Skeletal muscle tissue (tissue), 4 donors: ENCODE measurements around the gene KRTAP10-1. TPM values are rescaled to one million over a fixed set of nuclear protein-coding genes. Genes with fewer than 3 reads are reported as not detected.
"Not testable (repeated sequence)": the region's sequence is repeated elsewhere in the genome, so short reads cannot be mapped to it uniquely, and the experiment has no call there.

ENCODE experiments used
- H3K27ac ChIP-seq: one replicate; pipeline ENCODE4 v1.7.0; 2013; ENCODE audit warnings: mild to moderate bottlenecking, low read depth, low read length, inconsistent platforms
- H3K27me3 ChIP-seq, 3 donors: one replicate each; pipeline ENCODE4 v1.7.0; 2013; ENCODE audit warnings: low read length in 3 of 3; ENCODE audit not compliant: control insufficient read depth in 3 of 3, insufficient read depth in 3 of 3
- H3K36me3 ChIP-seq, 3 donors: one replicate each; pipeline ENCODE4 v1.7.0; 2013; ENCODE audit warnings: low read length in 3 of 3; ENCODE audit not compliant: control insufficient read depth in 3 of 3, insufficient read depth in 3 of 3
- H3K4me1 ChIP-seq, 3 donors: one replicate each; pipeline ENCODE4 v1.7.0; 2013; ENCODE audit warnings: low read length in 3 of 3, mild to moderate bottlenecking in 3 of 3; ENCODE audit not compliant: control insufficient read depth in 3 of 3, insufficient read depth in 3 of 3
- H3K4me3 ChIP-seq, 3 donors: one replicate each; pipeline ENCODE4 v1.7.0; 2013; ENCODE audit warnings: low read length in 3 of 3
- H3K9ac ChIP-seq, 3 donors: one replicate each; pipeline ENCODE4 v1.7.0; 2013; ENCODE audit warnings: low read length in 3 of 3, mild to moderate bottlenecking in 3 of 3, moderate library complexity in 2 of 3, low read depth in 1 of 3
- H3K9me3 ChIP-seq, 3 donors: one replicate each; pipeline ENCODE4 v1.7.0; 2013; ENCODE audit warnings: low read length in 3 of 3; ENCODE audit not compliant: control insufficient read depth in 3 of 3
- total RNA-seq: library from RNA; depleted of rRNA; stranded (reverse); fragments of >200 nt; gene quantifications from one replicate; pipeline ENCODE4 v1.2.3, GENCODE V29; 2014
- donor health status: Osteomylitis.

Gene KRTAP10-1
- total RNA-seq, 1 donor from 2014 or later = not detected

DNA sequence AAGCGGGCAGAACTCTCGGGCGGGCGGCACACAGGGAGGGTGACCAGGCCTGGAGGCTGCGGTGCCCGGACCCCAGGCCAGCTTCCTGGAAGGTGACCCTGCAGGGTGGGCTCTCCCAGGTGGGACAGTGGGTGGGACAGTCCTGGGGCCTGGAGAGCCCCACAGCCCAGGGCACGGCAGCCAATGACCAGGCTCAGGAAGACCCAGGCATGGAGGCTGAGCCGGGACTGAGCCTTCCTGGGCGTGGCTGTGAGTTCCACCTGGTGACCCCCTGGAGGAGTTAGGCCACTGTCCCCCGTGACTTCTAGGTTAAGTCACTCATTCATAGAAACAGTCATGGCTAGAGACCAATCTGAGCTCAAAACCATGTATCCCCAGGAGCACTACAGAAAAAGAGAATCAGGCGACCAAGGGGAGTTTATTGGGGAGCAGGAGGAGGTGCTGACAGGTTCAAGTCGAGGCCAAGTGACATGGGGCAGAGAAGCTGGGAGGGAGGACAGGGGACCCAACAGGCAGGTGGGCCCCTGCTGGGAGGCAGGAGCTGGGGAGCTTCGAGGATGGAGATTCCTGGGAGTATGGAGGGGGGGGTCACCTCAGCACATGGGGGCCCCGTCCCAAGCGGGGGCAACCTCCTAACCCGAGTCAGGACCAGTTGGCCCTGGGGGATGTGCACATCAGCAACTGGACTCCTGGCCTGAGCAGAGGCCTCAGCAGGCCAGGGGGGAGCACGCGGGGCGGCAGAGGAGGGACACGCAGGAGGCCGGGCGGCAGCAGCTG is 39.2 kb upstream of the KRTAP10-1 start:
- Histone ChIP-seq H3K27me3 (peaks cover 10 to 39% (median 34%) of the 10 kb centered on the region in 3 donors), H3K4me1 (no peaks in the 10 kb centered on the region), H3K36me3 (no peaks in the 10 kb centered on the region), H3K9me3 (peaks cover 1 to 8% (median 6%) of the 10 kb centered on the region in 3 donors), H3K9ac (no peak overlapping the region), H3K4me3 (no peak overlapping the region), H3K27ac (no peak overlapping the region)

DNA sequence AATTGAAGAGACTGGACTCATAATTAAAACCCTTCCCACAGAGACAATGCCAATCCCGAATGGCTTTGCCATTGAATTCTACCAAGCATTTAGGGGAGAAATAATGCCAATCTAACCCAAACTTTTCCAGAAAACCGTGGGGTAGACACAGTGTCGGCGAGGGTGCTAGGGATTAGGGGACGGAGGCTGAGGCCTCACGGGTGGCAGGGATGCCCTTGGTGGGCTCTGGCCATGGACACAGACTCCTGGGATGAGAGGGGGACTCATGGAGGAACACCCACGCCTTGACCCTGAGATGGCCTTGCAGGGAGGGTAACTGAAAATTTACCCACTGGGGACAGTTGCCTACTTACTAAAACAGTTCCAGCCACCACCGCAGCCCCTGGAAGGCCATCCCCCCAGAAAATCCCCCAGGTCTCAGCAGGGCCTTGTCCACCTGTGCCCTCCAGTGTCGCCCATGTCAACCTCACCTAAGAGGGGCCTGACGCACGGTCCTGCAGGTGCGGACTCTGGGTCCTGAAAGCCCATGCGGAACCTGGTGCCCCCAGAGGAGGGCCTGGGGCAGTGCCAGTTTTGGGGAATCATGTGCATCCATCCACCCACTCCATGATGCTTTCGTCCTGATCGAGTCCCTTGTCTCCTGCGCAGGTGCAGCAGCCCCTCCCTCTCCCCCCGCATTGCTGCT is 38.5 kb upstream of the KRTAP10-1 start:
- Histone ChIP-seq H3K9me3 (peaks cover 1 to 8% (median 6%) of the 10 kb centered on the region in 3 donors), H3K4me3 (no peak overlapping the region), H3K27ac (no peak overlapping the region), H3K27me3 (peaks cover 10 to 35% (median 30%) of the 10 kb centered on the region in 3 donors), H3K36me3 (no peaks in the 10 kb centered on the region), H3K9ac (no peak overlapping the region), H3K4me1 (no peaks in the 10 kb centered on the region)

DNA sequence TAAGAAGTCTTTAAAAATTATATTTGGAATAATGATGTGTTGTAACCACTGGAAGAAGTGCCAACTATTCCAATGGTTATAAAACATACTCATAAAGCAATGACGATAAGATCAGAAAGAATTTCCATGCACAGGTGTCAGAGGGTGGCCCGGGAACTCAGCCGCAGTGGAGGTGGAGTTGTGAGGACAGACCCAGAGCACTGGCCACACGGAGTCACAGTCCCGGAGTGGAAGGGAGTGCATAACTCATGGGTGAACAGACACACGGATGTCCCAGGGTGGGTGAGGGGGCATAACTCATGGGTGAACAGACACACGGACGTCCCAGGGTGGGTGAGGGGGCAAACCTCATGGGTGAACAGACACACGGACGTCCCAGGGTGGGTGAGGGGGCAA is 36.0 kb upstream of the KRTAP10-1 start:
- no peak overlapping the region for H3K27ac ChIP-seq
- H3K4me1 ChIP-seq = no peaks in the 10 kb centered on the region
- H3K4me3 ChIP-seq = no peak overlapping the region
- no peak overlapping the region for H3K9ac ChIP-seq
- peaks cover 8 to 52% (median 42%) of the 10 kb centered on the region in 3 donors for H3K27me3 ChIP-seq
- peaks cover 0 to 8% (median 2%) of the 10 kb centered on the region in 3 donors for H3K9me3 ChIP-seq
- H3K36me3 ChIP-seq = no peaks in the 10 kb centered on the region

DNA sequence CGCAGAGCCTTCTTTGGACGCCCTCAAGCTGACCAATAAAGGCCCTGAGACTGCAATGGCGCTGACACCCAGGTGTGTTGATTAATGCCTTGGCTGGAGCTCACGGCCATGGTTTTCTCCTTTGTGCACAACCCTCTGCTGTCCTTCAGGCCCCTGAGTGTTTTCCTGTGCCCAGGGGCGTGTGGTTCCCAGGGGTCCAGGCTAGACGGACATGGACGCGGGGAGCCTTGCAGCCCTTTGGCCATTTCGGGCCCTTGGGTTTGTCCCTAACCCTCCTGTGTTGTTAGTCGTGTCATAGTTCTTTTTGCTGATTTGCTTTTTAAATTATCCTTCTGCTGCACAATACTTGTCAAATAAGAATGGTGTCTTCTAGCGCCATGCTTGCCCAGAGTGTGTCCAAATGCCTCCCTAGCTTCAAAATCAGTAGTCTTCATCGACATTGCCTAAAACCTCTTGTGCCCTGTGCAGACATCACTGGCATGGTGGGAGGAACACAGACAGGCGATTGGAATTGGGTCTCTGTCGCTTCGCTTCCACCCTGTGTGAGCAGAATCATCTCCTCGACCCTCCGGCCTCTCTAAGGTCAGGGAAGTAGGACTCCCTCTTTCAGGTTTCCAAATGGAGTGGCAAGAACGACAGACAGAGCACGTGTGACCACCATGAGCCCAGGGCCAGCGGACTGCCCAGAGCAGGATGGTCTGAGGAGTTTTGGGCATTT is 35.5 kb upstream of the KRTAP10-1 start:
- Histone ChIP-seq H3K27me3 (peaks cover 9 to 54% (median 42%) of the 10 kb centered on the region in 3 donors), H3K27ac (no peak overlapping the region), H3K9ac (no peak overlapping the region), H3K4me3 (no peak overlapping the region), H3K4me1 (no peaks in the 10 kb centered on the region), H3K36me3 (no peaks in the 10 kb centered on the region), H3K9me3 (peaks cover 0 to 7% (median 0%) of the 10 kb centered on the region in 3 donors)

DNA sequence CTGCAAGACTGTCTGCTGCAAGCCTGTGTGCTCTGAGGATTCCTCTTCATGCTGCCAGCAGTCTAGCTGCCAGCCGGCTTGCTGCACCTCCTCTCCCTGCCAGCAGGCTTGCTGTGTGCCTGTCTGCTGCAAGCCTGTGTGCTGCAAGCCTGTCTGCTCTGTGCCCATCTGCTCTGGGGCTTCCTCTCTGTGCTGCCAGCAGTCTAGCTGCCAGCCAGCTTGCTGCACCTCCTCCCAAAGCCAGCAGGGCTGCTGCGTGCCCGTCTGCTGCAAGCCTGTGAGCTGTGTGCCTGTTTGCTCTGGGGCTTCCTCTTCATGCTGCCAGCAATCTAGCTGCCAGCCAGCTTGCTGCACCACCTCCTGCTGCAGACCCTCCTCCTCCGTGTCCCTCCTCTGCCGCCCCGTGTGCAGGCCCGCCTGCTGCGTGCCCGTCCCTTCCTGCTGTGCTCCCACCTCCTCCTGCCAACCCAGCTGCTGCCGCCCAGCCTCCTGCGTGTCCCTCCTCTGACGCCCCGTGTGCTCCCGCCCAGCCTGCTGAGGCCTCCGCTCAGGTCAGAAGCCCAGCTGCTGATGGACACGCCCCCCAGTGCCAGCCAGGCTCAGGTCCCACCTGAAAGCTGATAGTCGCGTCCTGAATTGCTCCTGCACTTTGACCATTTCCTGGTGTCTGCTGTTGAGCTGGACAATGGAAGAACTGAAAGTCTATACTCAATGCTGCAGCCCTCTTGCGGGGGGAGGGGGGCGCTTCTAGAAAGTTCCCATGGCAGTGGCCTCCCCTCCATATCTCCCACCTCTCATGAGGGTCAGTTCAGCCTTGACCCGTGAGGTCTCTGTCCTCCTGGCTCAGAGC is 34.7 kb upstream of the KRTAP10-1 start:
- H3K4me3 ChIP-seq = no peak overlapping the region
- peaks cover 15 to 57% (median 48%) of the 10 kb centered on the region in 3 donors for H3K27me3 ChIP-seq
- no peaks in the 10 kb centered on the region for H3K4me1 ChIP-seq
- H3K27ac ChIP-seq = no peak overlapping the region
- no peaks in the 10 kb centered on the region for H3K36me3 ChIP-seq
- H3K9ac ChIP-seq = no peak overlapping the region
- H3K9me3 ChIP-seq = peaks cover 0 to 7% (median 0%) of the 10 kb centered on the region in 3 donors

DNA sequence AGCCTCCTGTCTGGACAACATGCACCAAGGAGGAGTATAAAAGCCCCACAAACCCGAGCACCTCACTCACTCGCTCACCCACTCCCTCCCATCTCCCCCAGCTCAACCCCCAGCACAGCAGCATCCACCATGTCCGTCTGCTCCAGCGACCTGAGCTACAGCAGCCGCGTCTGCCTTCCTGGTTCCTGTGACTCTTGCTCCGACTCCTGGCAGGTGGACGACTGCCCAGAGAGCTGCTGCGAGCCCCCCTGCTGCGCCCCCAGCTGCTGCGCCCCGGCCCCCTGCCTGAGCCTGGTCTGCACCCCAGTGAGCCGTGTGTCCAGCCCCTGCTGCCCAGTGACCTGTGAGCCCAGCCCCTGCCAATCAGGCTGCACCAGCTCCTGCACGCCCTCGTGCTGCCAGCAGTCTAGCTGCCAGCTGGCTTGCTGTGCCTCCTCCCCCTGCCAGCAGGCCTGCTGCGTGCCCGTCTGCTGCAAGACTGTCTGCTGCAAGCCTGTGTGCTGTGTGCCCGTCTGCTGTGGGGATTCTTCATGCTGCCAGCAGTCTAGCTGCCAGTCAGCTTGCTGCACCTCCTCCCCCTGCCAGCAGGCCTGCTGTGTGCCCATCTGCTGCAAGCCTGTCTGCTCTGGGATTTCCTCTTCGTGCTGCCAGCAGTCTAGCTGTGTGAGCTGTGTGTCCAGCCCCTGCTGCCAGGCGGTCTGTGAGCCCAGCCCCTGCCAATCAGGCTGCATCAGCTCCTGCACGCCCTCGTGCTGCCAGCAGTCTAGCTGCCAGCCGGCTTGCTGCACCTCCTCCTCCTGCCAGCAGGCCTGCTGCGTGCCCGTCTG is 33.8 kb upstream of the KRTAP10-1 start, which contains the start of gene KRTAP10-4:
KRTAP10-4 (plus strand) TSS at position 100 of the 827 bp plus-strand sequence; CDS start at position 130, 30 bp downstream.
- not testable (repeated sequence) for H3K27ac ChIP-seq, H3K36me3 ChIP-seq, H3K4me1 ChIP-seq, H3K9ac ChIP-seq, H3K4me3 ChIP-seq, H3K9me3 ChIP-seq
- H3K27me3 ChIP-seq = peaks cover 18 to 57% (median 55%) of the 10 kb centered on the region in 3 donors

DNA sequence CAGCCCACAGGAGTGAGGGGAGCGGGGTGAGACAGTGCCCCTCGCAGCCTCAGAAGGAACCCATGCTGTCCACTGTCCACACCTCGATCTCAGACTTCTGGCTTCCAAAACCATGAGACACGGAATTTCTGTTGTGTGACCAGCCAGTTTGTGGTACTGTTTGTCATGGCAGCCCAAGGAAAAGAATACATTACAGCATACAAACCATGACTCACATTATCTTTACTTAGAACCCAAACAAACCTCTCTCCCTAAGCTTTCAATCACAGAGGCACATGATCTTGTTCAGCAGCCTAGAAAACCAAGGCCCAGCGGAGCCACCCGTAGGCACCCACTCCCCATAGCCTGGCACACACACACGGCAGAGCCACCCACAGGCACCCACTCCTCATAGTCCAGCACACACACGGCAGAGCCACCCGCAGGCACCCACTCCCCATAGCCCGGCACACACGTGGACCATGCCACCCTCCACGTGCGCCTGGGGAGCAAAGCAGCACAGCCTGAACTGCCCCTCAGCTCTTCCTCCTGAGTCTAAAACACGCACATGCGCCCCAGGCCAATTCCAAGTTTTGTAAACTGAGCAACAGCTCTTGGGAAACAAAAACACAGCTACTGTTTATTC is 33.1 kb upstream of the KRTAP10-1 start:
- no peaks in the 10 kb centered on the region for H3K36me3 ChIP-seq
- H3K9ac ChIP-seq = no peak overlapping the region
- H3K27ac ChIP-seq = no peak overlapping the region
- no peaks in the 10 kb centered on the region for H3K4me1 ChIP-seq
- peaks cover 14 to 61% (median 58%) of the 10 kb centered on the region in 3 donors for H3K27me3 ChIP-seq
- H3K9me3 ChIP-seq = peaks cover 0 to 7% (median 0%) of the 10 kb centered on the region in 3 donors
- no peak overlapping the region for H3K4me3 ChIP-seq

DNA sequence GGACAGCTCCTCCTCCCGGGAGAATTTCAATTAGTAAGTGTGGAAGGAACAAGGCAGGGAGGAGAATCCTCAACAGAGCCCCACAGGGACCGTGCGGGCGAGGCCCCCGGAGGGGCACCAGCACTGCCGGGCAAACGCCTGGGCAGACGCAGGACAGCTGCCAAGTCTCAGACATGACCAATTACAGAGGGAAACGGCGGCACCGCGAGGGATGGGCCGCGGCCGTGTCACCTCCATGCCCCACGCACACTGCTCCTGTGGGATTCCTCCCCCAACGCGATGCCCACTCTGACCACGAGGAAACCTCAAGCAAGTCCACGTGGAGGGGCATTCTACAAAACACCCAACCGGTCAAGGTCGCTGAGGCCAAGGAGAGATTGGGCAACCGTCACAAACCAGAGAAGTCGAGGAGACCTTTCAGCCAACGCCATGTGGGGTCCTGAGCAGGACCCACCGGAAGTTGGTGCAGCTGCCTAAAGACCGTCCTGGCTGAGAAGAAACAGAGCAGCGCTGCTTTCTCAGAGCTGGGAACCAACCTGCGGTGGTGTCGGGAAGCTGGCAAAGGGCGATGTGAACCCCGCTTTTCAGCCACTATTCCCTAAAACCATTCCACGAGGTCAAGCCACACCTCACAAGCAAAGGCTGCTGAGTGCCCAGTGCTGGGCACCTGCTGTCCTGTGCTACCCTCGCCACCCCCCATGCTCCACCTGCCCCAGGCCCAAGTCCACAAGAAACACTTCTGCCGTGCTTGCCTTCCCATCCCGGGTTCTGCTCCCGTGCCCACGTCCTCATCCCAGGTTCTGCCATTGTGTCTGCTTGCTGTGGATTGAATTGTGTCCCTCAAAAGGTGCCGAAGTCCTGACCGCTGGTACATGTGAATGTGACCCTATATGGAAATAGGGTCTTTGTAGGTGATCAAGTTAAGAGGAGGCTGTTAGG is 32.1 kb upstream of the KRTAP10-1 start:
- no peaks in the 10 kb centered on the region for H3K36me3 ChIP-seq
- H3K27me3 ChIP-seq = peaks cover 18 to 63% (median 58%) of the 10 kb centered on the region in 3 donors
- H3K4me3 ChIP-seq = no peak overlapping the region
- H3K27ac ChIP-seq = no peak overlapping the region
- no peak overlapping the region for H3K9ac ChIP-seq
- no peaks in the 10 kb centered on the region for H3K4me1 ChIP-seq
- peaks cover 0 to 4% (median 0%) of the 10 kb centered on the region in 3 donors for H3K9me3 ChIP-seq
